ENCODE data around the gene NFATC2.

NFATC2 gene

GRCh38 chr20:51447097-51447764 is 95.3 kb downstream of the NFATC2 start:
- DNase-seq = no peak

DNA sequence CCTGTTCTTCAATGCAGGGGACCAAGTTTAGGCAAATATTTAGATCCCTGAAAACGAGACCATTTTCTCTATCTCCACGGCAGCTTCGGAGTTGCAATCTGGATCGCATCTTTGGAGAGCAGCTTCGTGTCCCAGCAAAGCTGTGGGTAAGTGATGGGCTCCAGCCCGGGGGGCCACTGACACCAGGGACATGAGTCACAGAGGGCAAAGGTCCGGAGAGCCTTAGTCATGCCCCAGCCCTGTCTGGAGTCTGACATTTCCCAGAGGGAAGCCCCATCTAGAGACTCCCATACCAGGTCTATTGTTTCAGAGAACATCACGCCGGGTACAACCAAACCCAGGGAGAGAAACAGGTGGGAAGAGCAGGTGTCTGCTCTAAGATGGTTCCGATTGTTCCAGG is 95.9 kb downstream of the NFATC2 start:
- DNase-seq = no peak

DNA sequence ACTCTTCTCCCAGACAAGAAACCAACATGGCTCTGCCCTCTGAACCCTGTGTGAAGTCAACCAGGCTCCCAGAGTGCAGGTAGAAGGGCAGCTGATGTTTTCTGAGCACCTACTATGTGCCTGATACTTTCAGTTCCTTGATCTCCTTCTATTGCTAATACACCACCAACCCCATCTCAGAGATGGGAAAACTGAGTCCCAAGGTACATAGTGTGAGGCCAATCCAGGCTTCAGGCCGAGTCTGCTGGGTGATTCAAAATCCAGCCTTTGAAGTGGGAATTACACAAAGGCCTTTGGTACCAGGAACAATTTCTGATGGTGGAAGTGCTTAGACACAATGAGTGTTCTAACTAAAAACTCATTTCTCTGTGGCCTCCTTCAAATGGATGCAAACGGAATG is 96.3 kb downstream of the NFATC2 start:
- no peak for DNase-seq

- no peak for DNase-seq
These were observed 96.9 kb downstream of the NFATC2 start for GRCh38 chr20:51445591-51445990.

DNA sequence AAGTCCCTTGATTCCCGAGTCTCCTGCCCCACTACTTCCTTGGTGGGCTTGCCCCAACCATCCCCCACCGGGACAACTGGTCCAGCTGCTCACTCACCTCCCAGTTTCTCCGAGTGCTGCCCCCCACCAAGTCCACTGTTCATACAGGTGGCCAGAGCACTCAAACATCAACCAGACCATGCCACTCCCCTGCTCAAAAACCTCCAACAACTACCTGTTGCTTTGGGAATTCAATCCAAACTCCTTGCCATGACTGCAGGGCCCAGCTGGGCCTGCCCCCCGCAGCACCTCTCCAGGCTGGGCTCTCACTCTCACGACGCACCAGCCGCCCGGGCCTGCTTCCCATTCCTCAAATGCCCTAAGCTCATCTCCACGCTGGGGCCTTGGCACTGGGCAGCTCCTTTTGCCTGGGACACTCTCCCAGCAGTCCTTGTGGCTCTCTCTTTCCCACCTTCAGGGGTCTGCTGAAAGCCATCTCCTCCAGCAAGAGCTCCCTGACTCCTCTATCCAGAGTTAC is 97.5 kb downstream of the NFATC2 start:
- DNase-seq = no peak

- no peak for DNase-seq
These were observed 98.1 kb downstream of the NFATC2 start for GRCh38 chr20:51444467-51444866.

GRCh38 chr20:51442602-51443001 is 99.9 kb downstream of the NFATC2 start:
- no peak for DNase-seq

- DNase-seq = no peak
These were observed 101.9 kb downstream of the NFATC2 start for GRCh38 chr20:51440589-51440988.

DNA sequence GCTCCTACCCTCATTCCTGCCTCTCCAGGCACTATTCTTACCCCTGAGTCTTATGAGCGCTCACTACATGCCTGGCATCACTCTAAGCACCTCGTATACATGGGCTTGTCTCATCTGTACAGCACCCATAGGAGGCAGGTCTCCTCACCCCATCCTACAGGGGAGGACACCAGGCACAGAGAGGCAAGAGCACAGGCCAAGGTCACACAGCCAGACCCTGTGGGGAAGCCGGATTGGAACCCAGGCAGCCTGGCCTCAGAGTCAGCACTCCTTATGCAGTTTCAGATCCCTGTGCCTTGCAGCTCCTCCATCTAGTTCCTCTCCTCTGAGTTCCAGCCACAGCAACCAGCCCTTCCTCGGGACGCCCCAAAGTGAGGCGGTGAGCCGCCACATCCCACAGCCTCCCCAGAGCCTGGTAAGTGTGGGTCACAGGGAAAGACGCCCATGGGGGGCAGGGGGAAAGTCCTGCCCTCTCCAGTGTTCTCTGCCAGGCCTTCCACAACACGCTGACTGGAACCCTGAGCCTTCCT is 103.3 kb downstream of the NFATC2 start:
- DNase-seq = no peak

DNA sequence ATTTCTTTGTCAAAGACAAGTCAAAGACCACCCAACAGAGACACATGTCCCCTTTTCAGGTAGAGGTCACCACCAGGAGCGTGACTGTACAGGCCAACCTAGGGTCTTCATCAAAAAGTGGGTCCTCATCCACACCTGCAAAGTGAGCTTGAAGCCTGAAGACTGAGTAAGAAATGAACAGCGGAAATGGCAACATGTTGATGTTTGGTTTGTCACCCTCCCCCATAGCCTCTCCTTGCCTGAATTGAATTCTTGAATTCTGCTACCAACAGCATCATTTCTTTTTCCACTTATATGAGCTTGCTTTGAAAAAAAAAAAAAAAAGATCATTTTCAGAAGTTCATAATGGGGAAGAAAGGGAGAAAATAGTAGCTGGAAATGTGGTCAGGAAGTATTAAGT is 104.4 kb downstream of the NFATC2 start:
- no peak for DNase-seq

DNA sequence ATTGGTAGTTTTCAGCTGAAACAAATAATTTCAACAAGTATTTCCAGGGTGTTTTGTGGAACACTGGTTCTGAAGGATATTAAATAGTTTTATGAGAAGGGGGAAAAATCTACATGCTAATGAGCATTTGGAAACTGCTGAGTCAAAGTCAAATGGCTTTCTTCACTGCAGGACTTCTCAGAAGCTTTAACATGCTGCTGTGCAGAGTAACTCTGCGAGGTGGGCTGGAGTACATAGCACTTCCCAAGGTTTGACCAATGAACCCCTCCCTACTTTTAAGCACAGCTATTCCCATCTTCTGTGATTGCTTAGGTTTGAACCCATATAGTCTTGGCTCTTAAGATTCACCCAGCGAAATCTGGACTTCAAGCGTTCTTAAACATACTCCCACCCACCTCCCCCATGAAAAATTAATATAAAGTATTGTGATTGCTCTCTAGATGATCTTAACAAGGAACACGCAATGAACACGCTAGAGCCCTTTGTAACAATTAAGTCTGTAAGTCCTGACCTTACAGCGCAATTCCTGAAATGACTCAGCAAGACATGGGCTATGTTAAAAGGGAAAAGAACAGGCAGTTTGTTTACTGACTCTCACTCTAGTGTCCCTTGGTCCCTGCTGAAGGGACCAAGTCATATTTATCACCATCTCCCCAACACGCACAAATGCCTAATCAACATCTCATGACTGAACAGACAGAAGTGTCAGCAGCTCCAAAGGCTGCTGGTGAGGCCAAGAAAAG is 105.2 kb downstream of the NFATC2 start:
- DNase-seq = no peak

DNA sequence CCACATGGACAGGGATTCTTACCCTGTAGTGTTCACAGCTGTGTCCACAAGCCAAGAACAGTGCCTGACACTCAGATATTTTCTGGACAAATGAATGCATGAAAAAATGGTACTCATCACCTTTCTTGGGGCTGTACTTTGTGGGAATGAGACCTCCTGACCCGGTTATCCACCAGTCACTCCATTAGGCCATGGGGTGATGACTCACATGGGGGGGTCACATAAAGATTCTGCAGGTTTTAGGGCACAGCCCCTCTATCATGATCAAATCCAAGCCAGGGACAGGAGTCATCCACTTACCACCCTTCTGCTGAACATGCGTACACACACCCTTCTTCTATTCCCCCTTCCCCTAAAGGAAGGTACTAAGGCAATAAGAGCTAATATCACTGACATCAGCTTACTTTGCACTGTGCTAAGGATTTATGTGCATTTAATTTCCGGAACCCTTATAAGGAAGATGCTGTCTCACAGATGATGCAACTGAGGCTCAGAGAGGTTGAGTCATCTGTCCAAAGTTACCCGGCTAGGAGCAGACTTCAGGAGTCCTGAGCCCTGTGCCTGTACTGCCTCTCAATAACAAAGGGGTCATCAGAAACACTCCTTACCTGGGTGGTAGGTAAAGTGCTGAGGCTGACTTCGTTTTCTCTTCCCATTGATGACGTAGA is 107.8 kb downstream of the NFATC2 start:
- DNase-seq = no peak

DNA sequence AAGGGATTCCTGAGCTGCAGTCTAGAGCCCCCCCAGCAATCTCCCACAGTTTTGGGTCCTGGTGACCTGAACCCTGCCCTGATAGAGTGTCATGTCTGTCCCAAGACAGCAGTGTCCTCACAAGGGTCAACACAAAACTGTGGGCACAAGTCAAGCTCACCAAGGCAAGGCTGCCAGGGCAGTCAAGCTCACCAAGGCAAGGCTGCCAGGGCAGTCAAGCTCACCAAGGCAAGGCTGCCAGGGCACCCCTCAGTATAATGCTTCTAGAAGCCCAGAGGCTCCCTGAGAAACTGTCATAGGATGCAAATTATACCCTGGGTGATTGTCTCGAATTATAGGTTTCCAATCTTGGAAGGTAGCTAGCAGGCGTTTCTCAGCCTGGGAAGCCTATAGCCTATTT is 108.5 kb downstream of the NFATC2 start:
- no peak for DNase-seq

DNA sequence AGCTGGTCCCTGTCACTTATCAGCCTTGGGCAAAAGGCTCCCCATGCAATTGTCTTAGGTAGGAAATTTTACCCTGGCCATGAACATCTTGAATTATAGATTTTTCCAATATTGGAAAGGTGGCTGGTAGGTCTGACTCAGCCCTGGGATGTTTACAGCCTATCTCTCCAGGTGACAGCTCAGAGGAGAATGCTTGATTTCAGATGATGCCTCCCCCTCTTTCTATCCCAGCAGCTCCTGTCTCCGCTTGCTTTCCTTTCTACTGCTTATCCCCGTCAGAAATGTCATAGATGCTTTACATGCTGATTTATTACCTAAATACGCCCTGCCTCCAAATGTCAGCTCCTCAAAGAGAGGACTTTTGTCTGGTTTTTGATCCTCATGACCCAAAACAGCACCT is 109.6 kb downstream of the NFATC2 start:
- no peak for DNase-seq

- DNase-seq = no peak
These were observed 110.2 kb downstream of the NFATC2 start for GRCh38 chr20:51432251-51432784.

- DNase-seq = no peak
These were observed 111.2 kb downstream of the NFATC2 start for GRCh38 chr20:51431321-51431720.

DNA sequence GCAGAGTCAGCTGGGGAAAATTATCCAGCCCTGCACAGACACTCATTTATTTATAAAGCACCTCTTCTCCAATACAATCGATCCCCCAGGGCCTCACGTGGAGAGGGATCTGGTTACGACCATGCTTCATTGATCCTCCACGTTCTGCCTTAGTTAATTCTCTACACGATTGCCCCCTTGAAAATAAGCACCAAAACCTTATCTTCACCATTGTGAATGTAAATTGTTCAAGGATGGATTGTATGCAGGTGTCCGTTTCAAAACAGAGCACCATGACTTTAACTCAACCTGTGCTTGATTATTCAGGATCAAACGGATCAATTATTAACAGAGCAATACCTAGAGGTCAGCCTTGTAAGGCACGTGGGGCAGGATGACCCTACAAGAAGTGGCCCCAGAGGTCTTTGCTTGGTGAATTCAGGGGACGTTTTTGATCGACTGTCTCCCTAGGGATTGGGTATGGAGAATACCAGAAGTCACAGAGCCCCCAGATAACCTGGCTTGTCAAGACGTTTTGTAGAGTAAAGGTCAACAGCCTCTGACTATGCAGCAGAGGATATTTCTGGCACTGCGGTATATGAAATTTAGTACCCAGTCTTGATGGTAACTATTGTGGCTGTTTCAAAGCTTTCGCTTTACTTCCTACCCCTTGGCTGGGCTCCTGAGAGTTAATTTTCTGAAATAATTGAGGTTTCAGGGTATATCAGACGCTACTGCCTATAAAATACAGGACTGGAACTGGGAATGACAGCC is 112.1 kb downstream of the NFATC2 start:
- no peak for DNase-seq

GRCh38 chr20:51429696-51430095 is 112.8 kb downstream of the NFATC2 start:
- DNase-seq = no peak

- DNase-seq = no peak
These were observed 113.4 kb downstream of the NFATC2 start for GRCh38 chr20:51429144-51429482.

DNA sequence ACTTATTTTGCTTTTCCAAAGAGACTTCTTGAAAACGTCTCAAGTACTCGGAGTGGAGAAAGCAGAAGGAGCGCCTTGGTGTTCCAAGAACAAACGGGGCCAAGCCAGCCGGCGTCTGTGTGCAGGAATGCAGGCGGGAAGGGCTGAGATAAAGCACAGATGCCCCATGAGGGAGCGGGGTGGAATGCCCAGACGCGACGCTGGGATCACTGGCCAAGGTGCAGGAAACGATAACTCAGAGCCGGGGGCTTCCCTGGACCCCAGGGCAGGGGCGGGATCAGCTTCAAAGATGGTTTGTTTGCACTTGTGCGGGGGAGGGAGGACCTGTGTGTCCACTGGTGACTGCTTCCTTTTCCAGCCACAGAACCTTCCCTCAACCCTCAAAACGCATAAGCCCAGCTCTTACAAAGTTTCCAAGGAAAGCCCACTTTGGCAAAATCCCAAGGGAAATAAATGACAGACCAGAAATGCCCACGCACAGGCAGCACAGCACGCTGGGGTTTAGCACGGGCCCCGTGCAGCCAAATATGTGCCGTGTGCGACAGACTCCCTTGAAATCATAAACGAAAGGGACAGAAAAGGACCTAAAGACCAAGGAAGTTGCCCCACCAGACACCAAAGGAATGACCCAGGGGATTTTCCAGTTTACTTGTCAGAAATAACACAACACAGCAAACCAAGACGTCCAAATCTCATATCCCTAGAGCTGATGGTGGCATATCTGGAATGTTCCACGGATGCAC is 113.9 kb downstream of the NFATC2 start:
- no peak for DNase-seq

- DNase-seq = no peak
These were observed 114.7 kb downstream of the NFATC2 start for GRCh38 chr20:51427651-51428291.

Measured in NCI-H2029 treated with DMSO at 0.1 percent for 48 hours (cell line).